ENCODE measurements around the gene ECPAS.
A peak's percentile ranks its signal among the peaks of the same experiment; 100 is the strongest.
"Not testable (repeated sequence)": the region's sequence is repeated elsewhere in the genome, so short reads cannot be mapped to it uniquely, and the experiment has no call there.

Gene ECPAS, protein sequence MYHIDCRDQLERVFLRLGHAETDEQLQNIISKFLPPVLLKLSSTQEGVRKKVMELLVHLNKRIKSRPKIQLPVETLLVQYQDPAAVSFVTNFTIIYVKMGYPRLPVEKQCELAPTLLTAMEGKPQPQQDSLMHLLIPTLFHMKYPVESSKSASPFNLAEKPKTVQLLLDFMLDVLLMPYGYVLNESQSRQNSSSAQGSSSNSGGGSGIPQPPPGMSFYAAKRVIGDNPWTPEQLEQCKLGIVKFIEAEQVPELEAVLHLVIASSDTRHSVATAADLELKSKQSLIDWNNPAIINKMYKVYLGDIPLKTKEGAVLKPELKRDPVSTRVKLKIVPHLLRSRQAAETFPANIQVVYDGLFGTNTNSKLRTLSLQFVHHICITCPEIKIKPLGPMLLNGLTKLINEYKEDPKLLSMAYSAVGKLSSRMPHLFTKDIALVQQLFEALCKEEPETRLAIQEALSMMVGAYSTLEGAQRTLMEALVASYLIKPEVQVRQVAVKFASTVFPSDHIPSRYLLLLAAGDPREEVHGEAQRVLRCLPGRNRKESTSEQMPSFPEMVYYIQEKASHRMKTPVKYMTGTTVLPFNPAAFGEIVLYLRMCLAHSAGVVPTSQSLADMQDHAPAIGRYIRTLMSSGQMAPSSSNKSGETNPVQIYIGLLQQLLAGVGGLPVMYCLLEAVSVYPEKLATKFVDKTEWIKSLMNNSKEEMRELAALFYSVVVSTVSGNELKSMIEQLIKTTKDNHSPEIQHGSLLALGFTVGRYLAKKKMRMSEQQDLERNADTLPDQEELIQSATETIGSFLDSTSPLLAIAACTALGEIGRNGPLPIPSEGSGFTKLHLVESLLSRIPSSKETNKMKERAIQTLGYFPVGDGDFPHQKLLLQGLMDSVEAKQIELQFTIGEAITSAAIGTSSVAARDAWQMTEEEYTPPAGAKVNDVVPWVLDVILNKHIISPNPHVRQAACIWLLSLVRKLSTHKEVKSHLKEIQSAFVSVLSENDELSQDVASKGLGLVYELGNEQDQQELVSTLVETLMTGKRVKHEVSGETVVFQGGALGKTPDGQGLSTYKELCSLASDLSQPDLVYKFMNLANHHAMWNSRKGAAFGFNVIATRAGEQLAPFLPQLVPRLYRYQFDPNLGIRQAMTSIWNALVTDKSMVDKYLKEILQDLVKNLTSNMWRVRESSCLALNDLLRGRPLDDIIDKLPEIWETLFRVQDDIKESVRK (N-terminal part only)

GRCh38 chr9:111483858-111484571 lies at the start of gene ECPAS:
Gene ECPAS, minus strand, starts transcription at chr9:111484383. Its CDS starts 11,465 bp downstream, at chr9:111472918.
- DNase-seq (ENCODE audit: low read depth in 2 of 2), result peak; percentile 42 to 45

- DNase-seq (ENCODE audit: low read depth in 2 of 2), result no peak
Observed at GRCh38 chr9:111533099-111533790, 49.1 kb upstream of the ECPAS start.

- no peak for DNase-seq (ENCODE audit: low read depth in 2 of 2)
Observed at GRCh38 chr9:111531716-111532115, 47.5 kb upstream of the ECPAS start.

DNA sequence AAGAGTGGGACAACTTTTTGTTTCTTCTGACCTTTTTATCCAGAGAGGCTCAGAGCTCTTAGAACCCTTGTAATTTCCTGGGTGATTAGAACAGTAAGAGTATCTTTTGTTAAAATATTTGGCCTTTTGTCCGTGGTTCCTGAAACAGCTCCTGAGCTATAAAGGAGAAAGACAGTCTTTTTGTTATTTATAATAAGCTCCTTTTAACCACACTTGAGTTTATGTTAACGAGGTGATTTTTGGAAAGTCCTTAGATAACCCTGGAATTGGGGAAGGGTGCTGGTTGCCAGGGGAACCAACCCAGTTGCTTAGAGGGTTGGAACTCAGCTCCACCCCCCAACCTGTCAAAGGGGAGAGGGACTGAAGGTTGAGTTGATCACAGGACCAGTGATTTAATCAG lies 45.6 kb upstream of the ECPAS start:
- DNase-seq (ENCODE audit: low read depth in 2 of 2), result no peak

GRCh38 chr9:111527347-111527746 lies 43.2 kb upstream of the ECPAS start:
- DNase-seq (ENCODE audit: low read depth in 2 of 2), result no peak

- DNase-seq (ENCODE audit: low read depth in 2 of 2), result peak; percentile 39 to 61
Observed at GRCh38 chr9:111525056-111525977, 41.1 kb upstream of the ECPAS start, which contains the start of gene ZNF483. Gene ZNF483, plus strand, starts transcription at chr9:111525179. Its CDS starts 2,217 bp downstream, at chr9:111527396.

GRCh38 chr9:111524731-111525055 lies 40.5 kb upstream of the ECPAS start:
- DNase-seq (ENCODE audit: low read depth in 2 of 2), result no peak

DNA sequence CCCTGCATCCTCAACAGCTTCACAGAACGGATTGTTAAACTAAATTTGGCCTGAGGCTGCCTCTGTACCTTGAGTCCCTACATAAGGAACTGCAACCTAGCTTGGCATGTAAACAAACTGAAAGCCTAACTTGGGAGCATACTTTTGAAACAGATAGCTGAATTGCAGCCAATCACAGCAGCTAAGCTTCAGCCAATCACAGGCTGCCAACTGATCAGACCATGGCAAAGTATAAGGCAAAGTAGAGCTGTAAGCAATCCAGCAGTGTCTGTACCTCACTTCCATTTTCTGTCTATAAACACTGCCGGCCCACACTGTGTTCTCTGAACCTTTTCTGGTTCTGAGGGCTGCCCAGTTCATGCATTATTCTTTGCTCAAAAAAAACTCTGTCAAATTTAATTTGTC lies 31.9 kb upstream of the ECPAS start:
- no peak for DNase-seq (ENCODE audit: low read depth in 2 of 2)

- DNase-seq (ENCODE audit: low read depth in 2 of 2), result no peak
Observed at GRCh38 chr9:111514967-111515366, 30.8 kb upstream of the ECPAS start.

DNA sequence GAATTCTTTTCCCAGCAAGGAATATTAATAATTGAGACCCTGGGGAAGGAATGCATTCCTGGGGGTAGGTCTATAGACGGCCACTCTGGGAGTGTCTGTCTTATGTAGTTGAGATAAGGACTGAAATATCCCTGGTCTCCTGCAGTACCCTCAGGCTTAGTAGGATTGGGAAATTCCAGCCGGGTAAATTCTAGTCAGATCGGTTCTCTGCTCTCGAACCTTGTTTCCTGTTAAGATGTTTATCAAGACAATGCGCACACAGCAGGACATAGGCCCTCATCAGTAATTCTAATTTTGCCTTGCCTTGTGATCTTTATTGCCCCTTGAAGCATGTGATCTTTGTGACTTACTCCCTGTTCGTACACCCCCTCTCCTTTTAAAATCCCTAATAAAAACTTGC lies 27.4 kb upstream of the ECPAS start:
- DNase-seq (ENCODE audit: low read depth in 2 of 2), result not testable (repeated sequence)

DNA sequence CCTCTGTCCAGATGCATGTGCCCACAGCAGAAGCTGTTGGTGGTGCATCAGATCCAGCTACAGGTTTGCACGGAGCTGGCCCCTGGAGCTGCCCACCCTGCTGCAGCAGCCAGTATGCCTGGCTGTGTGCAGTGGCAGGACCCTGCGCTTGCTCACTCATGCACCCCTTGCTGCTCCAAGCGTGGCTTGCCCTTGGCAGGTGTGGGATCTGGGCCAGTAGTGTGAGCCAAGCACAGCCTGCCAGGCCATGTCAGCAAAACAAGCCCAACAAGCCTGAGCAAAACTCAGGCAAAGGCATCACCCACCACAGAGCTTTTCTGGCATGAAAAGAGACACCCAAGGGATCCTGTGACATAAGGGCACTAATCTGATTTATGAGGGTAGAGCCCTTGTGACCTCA lies 18.3 kb upstream of the ECPAS start:
- no peak for DNase-seq (ENCODE audit: low read depth in 2 of 2)

- no peak for DNase-seq (ENCODE audit: low read depth in 2 of 2)
Observed at GRCh38 chr9:111501648-111502047, 17.5 kb upstream of the ECPAS start.

- no peak for DNase-seq (ENCODE audit: low read depth in 2 of 2)
Observed at GRCh38 chr9:111501005-111501562, 16.9 kb upstream of the ECPAS start.

DNA sequence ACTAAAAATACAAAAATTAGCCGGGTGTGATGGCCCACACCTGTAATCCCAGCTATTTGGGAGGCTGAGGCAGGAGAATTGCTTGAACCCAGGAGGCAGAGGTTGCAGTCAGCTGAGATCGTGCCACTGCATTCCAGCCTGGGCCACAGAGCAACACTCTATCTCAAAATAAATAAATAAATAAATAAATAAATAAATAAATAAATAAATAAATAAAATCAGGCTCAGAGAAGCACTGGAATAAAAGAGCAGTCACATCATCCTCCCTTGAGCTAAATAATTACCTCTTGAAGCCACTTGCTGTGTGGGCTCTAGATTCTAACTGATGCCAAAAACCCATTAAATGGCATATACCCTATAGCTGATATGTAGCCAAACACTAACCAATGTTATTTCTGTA lies 13.0 kb upstream of the ECPAS start:
- DNase-seq (ENCODE audit: low read depth in 2 of 2), result not testable (repeated sequence)

DNA sequence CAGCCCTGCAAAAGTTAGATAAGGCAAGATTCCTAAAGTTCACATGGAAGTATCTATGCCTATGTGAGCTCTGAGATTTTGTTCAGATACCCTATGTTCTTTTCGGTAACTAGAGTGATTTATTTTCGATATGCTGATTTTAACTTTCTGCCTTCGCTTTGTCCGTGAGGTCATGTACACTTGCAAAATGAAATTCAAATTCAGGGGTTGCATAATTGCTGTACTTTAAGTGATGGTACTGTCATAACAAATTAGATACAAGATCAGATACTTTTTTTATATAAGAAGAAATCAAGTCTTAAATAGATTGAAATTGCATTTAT lies 350 bp upstream of the ECPAS start:
- DNase-seq (ENCODE audit: low read depth in 2 of 2), result no peak

DNA sequence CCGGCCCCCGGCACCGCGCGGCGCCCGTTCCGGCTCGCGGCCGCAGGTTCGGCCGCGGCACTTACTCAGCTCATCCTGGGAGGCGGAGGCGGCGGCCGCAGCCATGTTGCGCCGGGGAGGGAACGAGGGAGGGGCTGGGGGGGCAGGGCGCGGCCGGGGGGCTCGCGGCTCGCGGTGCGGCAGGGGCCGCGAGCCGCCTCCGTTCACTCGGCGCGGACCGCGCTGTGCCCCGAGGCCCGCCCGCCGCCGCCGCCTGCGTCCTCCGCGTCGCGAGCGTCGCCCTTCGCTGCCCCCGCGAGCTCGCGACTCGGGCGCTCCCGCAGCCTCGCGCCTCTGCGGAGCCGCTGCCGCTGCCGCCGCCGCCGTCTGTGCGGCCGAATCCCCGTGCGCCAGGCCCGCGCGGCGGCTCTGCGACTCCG lies 735 bp downstream of the ECPAS start:
- peak; percentile 17 to 27 for DNase-seq (ENCODE audit: low read depth in 2 of 2)

- DNase-seq (ENCODE audit: low read depth in 2 of 2), result peak; percentile 22 to 33
Observed at GRCh38 chr9:111482694-111483438, 1.3 kb downstream of the ECPAS start.

DNA sequence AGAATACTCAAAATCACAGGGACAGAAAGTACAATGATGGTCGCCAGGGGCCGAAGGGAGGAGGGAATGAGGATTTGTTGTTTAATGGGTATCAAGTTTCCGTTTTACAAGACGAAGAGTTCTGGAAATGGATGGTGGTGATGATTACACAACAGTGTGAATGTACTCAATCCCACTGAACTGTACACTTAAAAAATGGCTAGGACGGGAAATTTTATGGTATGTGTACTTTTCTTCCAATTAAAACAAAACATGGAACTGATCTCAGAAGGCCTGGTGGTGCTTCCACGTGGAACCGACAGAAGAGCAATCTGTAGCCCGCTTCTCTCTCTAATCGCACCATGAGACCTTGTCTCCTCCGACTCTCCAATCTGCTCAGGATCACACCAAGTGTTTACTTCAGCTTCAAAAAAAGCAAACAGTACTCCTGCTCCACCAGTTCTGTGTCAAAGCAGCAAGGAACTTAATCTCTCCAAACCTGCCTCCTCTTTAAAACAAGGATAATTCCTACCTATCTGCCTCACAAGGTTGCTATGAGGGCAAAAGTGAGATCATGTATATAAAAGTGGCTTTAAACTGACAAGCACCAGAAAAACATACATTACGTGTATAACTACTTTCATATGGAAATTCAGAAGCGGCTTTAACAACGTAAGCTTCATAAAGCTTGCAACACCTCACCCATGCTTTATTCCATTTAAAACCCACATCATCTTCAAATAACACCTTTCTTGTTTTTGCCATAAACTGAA lies 2.1 kb downstream of the ECPAS start:
- DNase-seq (ENCODE audit: low read depth in 2 of 2), result no peak
